Measurements from ENCODE around the gene LSM3. TPM values are rescaled to one million over a fixed set of nuclear protein-coding genes. Genes with fewer than 3 reads are reported as not detected.

Gene LSM3
- total RNA-seq, 4 donors from 2014 or later = 10.0 to 14.1 (median 11.9) TPM

GRCh38 chr3:14175383-14176037, 3.1 kb upstream of the LSM3 start:
- intact Hi-C loops (cut with DNase I; ENCODE audit: low total_unique reads) = loop anchor here (10.0 kb wide), 1 partner anchor 51 kb away; the partner anchor contains the start of genes CHCHD4 and TMEM43
- Histone ChIP-seq H3K36me3 (no peaks in the 10 kb centered on the region), H3K27ac (no peak overlapping the region), H3K4me1 (peaks cover 3 to 5% of the 10 kb centered on the region in 2 donors), H3K4me3 (no peak overlapping the region), H3K9me3 (no peaks in the 10 kb centered on the region), H3K27me3 (no peaks in the 10 kb centered on the region)
- TF ChIP-seq POLR2A (IDR thresholded peaks at IDR 0.05) (no peak), CTCF (IDR thresholded peaks at IDR 0.05) (no peak)
- no peak for DNase-seq

- Histone ChIP-seq H3K27ac (peak overlapping the region; percentile 90 to 96), H3K36me3 (no peaks in the 10 kb centered on the region), H3K9me3 (no peaks in the 10 kb centered on the region), H3K4me3 (peak overlapping the region; percentile 62 to 85), H3K27me3 (no peaks in the 10 kb centered on the region), H3K4me1 (peaks cover 3 to 5% of the 10 kb centered on the region in 2 donors)
- TF ChIP-seq POLR2A (IDR thresholded peaks at IDR 0.05) (no peak), CTCF (IDR thresholded peaks at IDR 0.05) (no peak)
- no peak for DNase-seq
- intact Hi-C loops (cut with DNase I; ENCODE audit: low total_unique reads) = loop anchor here (10.0 kb wide), 1 partner anchor 53 kb away; the partner anchor contains the start of genes CHCHD4 and TMEM43
Observed at GRCh38 chr3:14177580-14178246, 904 bp upstream of the LSM3 start.

- H3K27ac ChIP-seq = peak overlapping the region; percentile 84 to 90
- intact Hi-C loops (cut with DNase I; ENCODE audit: low total_unique reads) = loop anchor here (10.0 kb wide), 1 partner anchor 54 kb away; the partner anchor contains the start of genes CHCHD4 and TMEM43
- peaks cover 3 to 5% of the 10 kb centered on the region in 2 donors for H3K4me1 ChIP-seq
- peak overlapping the region; percentile 62 to 68 for H3K4me3 ChIP-seq
- no peak for DNase-seq
- no peaks in the 10 kb centered on the region for H3K27me3 ChIP-seq
- H3K36me3 ChIP-seq = no peaks in the 10 kb centered on the region
- TF ChIP-seq POLR2A (IDR thresholded peaks at IDR 0.05) = no peak
- TF ChIP-seq CTCF (IDR thresholded peaks at IDR 0.05) = no peak
- no peaks in the 10 kb centered on the region for H3K9me3 ChIP-seq
Observed at GRCh38 chr3:14179114-14179465, 473 bp downstream of the LSM3 start.

GRCh38 chr3:14179795-14180194, 1.2 kb downstream of the LSM3 start:
- Histone ChIP-seq H3K36me3 (no peaks in the 10 kb centered on the region), H3K4me3 (no peak overlapping the region), H3K4me1 (peaks cover 3 to 5% of the 10 kb centered on the region in 2 donors), H3K9me3 (no peaks in the 10 kb centered on the region), H3K27me3 (no peaks in the 10 kb centered on the region), H3K27ac (no peak overlapping the region)
- no peak for DNase-seq
- intact Hi-C loops (cut with DNase I; ENCODE audit: low total_unique reads) = loop anchor here (10.0 kb wide), 1 partner anchor 55 kb away; the partner anchor contains the start of genes CHCHD4 and TMEM43
- TF ChIP-seq POLR2A (IDR thresholded peaks at IDR 0.05) (no peak), CTCF (IDR thresholded peaks at IDR 0.05) (no peak)

GRCh38 chr3:14181253-14181652, 2.6 kb downstream of the LSM3 start:
- no peak for TF ChIP-seq POLR2A (IDR thresholded peaks at IDR 0.05)
- TF ChIP-seq CTCF (IDR thresholded peaks at IDR 0.05) = no peak
- no peak overlapping the region for H3K4me3 ChIP-seq
- intact Hi-C loops (cut with DNase I; ENCODE audit: low total_unique reads) = no loop called here
- H3K27ac ChIP-seq = no peak overlapping the region
- peaks cover 0 to 5% of the 10 kb centered on the region in 2 donors for H3K4me1 ChIP-seq
- no peak for DNase-seq
- no peaks in the 10 kb centered on the region for H3K9me3 ChIP-seq
- no peaks in the 10 kb centered on the region for H3K36me3 ChIP-seq
- no peaks in the 10 kb centered on the region for H3K27me3 ChIP-seq
